Fibroblast of mammary gland (primary cell): ENCODE measurements around the gene PCBP2.

Source experiments
- DNase-seq: peaks from one replicate; pipeline ENCODE4 v3.0.0-alpha.2; 2010; ENCODE audit warnings: low read depth
- H3K4me3 ChIP-seq: 2 replicates; pipeline ENCODE4 v1.5.1; 2011; ENCODE audit warnings: low read depth, mild to moderate bottlenecking, low read length, moderate library complexity; ENCODE audit not compliant: control insufficient read depth
- TF ChIP-seq, protein P1 (sequence below): conservative IDR thresholded peaks from 2 replicates; pipeline ENCODE4 v1.5.1; 2011; ENCODE audit warnings: low read depth, low read length, inconsistent platforms; ENCODE audit not compliant: control insufficient read depth, insufficient read depth

Gene PCBP2

DNA sequence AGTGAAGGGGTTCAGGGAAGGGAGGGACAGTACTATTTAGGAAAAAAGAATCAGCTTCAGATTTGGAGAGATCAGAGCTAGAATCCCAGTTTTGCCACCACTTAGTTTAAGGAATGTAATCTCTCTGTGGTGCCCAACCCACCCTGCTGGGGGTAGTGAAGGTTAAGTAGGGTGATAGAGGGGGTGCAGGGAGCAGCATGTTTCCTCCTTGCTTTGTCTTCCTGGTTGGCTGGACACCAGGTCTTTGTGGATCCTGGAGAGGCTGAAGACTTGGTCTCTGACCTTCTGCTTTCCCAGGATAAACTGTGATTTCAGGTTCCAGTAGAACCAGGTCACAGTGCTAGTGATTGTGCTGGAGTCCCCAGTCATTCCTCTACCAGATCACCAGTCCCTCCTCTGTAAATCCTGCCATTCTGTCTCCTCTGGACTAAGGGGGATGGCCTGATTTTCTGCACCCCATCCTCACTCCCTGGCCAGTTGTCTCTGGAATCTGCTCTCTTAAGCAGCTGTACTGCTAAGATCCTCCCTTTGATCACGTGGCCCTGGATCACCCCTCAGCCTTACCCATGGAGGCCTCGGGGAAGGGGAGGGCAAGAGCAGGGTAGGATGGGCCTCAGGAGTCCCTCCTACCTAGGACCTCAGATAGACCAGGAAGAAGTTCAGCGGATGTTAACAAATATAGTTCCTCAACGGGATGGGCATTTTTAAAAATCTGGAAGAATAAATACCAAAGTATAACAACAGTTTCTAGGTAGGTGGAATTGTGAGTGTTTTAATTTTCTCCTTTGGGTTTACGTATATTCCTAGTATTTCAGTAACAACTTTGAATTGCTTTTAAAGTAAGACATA is 44.2 kb downstream of the PCBP2 start:
- peak overlapping the region; percentile 13 for H3K4me3 ChIP-seq
- peak; percentile 81 for DNase-seq
- TF ChIP-seq, protein P1, sequence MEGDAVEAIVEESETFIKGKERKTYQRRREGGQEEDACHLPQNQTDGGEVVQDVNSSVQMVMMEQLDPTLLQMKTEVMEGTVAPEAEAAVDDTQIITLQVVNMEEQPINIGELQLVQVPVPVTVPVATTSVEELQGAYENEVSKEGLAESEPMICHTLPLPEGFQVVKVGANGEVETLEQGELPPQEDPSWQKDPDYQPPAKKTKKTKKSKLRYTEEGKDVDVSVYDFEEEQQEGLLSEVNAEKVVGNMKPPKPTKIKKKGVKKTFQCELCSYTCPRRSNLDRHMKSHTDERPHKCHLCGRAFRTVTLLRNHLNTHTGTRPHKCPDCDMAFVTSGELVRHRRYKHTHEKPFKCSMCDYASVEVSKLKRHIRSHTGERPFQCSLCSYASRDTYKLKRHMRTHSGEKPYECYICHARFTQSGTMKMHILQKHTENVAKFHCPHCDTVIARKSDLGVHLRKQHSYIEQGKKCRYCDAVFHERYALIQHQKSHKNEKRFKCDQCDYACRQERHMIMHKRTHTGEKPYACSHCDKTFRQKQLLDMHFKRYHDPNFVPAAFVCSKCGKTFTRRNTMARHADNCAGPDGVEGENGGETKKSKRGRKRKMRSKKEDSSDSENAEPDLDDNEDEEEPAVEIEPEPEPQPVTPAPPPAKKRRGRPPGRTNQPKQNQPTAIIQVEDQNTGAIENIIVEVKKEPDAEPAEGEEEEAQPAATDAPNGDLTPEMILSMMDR = no peak

GRCh38 chr12:53496752-53497032 is 44.8 kb downstream of the PCBP2 start:
- TF ChIP-seq, protein P1 = no peak
- no peak for DNase-seq
- H3K4me3 ChIP-seq = peak overlapping the region; percentile 13

DNA sequence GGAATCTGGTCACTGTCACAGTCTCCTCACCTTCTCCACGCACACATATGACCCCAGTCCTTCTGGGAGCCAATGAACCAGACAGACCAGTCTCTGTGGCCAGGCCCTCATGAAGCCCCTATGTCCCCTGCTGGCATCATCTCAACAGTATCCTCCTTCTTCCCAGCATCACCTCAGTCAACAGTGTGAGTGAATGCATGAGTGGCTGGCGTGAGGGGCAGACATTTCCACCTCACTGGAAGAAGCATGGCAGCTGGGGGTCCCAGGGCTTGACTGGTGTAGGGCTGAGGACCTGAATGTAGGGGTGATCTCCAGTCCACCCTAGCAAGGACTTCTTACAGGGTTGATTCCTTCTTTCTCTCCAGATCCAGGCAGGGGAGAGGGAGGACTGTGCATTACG is 45.6 kb downstream of the PCBP2 start:
- no peak overlapping the region for H3K4me3 ChIP-seq
- TF ChIP-seq, protein P1 = no peak
- DNase-seq = no peak

DNA sequence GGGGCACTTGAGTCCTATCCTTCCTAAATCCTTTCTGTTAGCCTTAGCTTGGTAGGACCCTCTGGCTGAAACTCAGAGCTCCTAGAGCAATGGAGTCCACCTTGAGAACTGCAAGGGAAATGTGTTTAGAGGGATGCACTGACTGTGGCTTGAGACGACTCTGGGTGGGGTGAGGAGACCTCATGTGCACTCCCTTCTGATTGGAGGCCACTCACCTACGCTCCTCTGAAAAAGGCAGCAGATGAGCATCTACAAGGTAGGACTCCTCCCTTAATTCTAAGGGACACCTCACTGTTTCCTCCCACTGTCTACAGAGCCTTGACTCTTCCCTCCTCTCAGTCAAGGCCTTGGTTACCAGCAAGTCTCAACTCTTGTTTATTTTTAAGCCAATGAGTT is 46.3 kb downstream of the PCBP2 start:
- H3K4me3 ChIP-seq = no peak overlapping the region

DNA sequence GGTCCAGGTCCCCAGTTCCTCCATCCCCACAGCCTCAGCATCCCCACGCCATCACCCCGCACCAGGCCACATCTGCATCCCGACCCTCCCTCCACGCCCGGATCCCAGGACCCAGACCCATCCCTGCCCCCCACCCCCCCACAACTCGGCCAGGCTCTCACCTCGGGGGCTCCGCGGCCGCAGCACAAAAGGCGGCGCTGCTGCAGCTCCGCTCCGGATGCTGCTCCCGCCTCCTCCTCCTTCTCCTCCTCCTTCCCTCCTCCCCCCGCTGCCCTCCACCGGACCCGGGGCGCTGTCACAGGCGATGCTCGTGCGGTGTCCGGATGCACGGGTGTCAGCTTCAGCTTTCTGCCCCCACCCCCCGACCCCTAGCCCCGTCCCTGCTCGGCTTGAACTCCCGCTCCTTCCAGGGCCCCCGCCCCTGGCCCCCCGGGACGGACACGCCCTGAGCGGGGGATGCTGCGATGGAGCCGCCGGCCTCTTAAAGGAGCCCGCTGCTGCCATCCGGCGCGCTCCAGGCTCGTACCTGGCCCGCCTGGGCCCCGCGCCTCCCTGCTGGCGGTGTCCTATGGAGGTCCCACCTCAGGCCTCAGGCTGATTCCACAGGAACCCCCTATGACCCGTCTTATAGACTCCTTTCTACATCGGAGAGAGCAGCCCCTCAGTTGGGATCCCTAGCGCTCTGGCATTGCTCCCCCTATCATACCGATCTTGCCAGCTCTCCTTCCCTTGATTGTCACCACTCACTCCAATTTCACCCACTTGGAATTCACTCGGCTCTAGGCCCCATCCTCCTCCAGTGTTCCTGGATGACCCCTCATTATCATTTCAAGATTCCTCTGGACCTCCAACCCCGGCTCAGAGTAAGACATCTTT is 47.6 kb downstream of the PCBP2 start, which contains the start of gene MAP3K12:
MAP3K12 (minus strand) TSS at position 193 of the 876 bp plus-strand sequence. CDS start 12,067 bp downstream, outside the sequence.
- peak; percentile 60 for DNase-seq
- H3K4me3 ChIP-seq = peak within 1 kb of the TSS; percentile 66
- TF ChIP-seq, protein P1 = no peak

More for the DNA sequence above, 46.3 kb downstream of the PCBP2 start:
- TF ChIP-seq, protein P1 = no peak
- no peak for DNase-seq

DNA sequence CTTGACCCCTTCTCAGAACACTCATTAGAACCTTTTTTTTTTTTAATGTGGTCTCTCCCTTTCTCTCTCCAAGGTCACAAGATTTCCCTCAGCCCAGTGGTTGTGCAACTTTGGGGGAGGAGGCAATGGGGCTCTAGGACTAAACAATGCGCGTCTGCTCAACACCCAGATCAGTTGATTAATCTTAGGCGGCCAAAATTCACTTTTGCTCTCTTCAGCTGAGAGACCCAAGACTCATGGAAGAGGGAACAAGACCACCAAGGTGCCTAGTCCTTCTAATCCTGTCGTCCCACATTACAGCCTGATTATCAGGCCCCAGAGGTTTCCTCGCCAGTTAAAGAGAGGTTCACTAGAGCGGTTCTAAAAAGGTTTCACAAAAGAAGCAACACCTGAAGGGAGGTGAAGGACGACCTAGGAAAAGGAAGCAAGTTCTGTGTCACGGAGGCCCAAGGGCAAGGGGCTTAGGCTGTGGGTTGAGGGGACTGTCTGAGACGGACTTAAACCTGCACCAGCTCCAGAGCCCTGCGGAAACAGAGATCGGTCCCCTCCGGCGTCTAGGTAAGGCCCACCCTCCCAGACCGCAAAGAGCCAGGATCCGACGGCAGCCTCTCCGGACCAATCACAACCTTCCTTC is 48.4 kb downstream of the PCBP2 start:
- TF ChIP-seq, protein P1 = no peak
- peak overlapping the region; percentile 66 for H3K4me3 ChIP-seq
- peak; percentile 86 for DNase-seq
